Measurements from ENCODE around the gene TAX1BP3.
A peak's percentile ranks its signal among the peaks of the same experiment; 100 is the strongest.

TAX1BP3 gene

DNA sequence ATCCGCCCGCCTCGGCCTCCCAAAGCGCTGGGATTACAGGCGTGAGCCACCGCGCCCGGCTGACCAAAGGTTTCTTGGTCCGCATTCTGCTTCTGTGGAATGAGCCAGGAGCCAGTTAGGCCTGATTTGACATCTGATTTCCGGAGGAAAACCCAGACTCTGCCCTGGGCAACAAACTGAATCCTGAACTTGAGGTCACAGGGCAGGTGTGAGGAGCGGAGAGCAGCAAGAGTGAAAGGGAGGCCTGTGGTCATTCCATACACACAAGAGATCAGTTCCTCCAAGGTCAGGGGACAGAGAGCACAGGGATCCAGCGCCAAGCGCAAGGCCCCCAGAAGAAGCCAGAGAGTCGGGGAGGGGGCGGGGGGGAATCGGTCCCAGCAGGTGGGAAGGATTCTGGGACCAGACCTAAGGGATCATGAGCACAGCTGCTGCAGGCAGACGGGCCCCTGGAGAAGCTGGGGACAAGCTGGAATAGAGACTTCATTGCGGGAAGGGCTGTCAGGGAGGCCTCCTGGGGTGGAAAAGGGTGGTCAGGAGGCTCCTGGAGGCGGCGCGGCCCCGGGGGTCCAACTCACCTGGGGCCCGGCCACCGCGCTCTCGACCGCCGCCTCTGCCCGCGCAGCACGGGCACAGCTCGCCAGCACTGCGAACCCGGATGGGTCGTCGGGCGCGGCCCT, 32.8 kb downstream of the TAX1BP3 start:
- in situ Hi-C loops (cut with HindIII; ENCODE audit: low sequenced_read_pairs), result no loop called here

GRCh38 chr17:3632287-3632686, 36.1 kb downstream of the TAX1BP3 start:
- TF ChIP-seq, protein P1, sequence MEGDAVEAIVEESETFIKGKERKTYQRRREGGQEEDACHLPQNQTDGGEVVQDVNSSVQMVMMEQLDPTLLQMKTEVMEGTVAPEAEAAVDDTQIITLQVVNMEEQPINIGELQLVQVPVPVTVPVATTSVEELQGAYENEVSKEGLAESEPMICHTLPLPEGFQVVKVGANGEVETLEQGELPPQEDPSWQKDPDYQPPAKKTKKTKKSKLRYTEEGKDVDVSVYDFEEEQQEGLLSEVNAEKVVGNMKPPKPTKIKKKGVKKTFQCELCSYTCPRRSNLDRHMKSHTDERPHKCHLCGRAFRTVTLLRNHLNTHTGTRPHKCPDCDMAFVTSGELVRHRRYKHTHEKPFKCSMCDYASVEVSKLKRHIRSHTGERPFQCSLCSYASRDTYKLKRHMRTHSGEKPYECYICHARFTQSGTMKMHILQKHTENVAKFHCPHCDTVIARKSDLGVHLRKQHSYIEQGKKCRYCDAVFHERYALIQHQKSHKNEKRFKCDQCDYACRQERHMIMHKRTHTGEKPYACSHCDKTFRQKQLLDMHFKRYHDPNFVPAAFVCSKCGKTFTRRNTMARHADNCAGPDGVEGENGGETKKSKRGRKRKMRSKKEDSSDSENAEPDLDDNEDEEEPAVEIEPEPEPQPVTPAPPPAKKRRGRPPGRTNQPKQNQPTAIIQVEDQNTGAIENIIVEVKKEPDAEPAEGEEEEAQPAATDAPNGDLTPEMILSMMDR (IDR thresholded peaks at IDR 0.05; ENCODE audit: low read depth, low read length), result no peak
- no peak for DNase-seq (ENCODE audit: low read depth, low spot score)
- in situ Hi-C loops (cut with HindIII; ENCODE audit: low sequenced_read_pairs), result no loop called here

More for the DNA sequence above, 32.8 kb downstream of the TAX1BP3 start:
- H3K4me3 ChIP-seq (ENCODE audit: low read depth, low read length), result peak overlapping the region; percentile 76
- TF ChIP-seq, protein P1 (IDR thresholded peaks at IDR 0.05; ENCODE audit: low read depth, low read length), result no peak
- DNase-seq (ENCODE audit: low read depth, low spot score), result no peak

DNA sequence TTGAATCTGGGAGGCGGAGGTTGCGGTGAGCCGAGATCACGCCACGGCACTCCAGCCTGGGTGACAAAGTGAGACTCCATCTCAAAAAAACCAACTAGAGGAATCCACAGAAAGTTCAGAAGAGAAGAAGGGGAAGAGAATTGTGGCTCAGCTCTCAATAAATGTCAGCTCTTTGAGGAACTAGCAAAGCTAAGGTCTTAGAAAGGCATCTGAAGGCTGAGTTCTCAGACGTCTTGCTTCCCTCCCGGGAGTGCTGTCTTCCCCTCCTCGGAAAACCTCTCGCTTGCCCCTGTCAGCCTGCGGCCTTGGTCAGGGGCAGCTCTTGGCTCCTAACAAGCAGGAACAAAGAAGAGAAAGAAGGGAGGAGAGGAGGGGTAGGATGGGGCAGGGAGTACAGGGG, 37.6 kb downstream of the TAX1BP3 start:
- in situ Hi-C loops (cut with HindIII; ENCODE audit: low sequenced_read_pairs), result no loop called here
- DNase-seq (ENCODE audit: low read depth, low spot score), result no peak
- TF ChIP-seq, protein P1 (IDR thresholded peaks at IDR 0.05; ENCODE audit: low read depth, low read length), result no peak

More at GRCh38 chr17:3632287-3632686, 36.1 kb downstream of the TAX1BP3 start:
- H3K4me3 ChIP-seq (ENCODE audit: low read depth, low read length), result no peak overlapping the region

GRCh38 chr17:3627769-3628167, 40.6 kb downstream of the TAX1BP3 start:
- no peak overlapping the region for H3K4me3 ChIP-seq (ENCODE audit: low read depth, low read length)
- in situ Hi-C loops (cut with HindIII; ENCODE audit: low sequenced_read_pairs), result no loop called here
- DNase-seq (ENCODE audit: low read depth, low spot score), result no peak
- TF ChIP-seq, protein P1 (IDR thresholded peaks at IDR 0.05; ENCODE audit: low read depth, low read length), result no peak

More for the DNA sequence above, 37.6 kb downstream of the TAX1BP3 start:
- H3K4me3 ChIP-seq (ENCODE audit: low read depth, low read length), result no peak overlapping the region

DNA sequence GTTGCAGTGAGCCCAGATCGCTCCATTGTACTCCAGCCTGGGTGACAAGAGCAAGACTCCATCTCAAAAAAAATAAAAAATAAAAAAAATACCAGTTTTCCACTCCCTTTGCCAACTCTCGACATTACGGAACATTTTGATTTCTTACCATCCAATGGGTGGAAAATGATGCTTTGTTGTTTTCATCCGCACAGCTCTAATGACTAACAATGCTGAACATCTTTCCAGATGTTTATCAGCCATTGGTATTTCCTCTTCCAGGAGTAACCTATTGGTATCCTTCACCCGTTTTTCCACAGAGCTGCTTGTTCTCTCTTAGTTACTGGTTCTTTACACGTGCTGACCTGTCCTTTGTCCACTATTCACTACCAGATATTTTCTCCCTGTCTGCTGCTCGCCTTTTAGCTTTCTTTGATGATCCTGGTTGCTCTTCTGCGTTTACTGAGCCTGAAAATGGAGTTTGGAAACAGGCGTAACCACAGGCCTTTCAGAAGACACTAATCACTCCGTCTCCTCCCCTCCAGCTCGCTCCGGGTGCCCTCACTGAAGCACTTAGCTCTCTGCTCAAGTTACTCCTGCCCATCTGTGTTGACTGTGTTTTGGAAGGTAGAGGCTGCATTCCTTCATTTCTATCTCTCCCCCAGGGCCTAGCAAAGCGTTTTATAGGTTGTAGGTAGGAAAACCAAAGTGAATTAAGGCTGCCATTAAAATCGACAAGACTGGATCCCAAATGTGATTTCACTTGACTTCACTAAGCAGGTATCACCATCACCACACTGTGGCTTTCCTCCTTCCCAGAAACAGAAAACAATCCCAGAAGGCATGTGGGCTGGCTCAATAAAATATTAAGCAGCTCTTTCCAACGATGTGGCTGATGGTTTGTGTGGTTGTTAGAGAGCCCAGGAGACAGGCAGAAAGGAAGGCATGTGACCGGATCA, 41.3 kb downstream of the TAX1BP3 start:
- H3K4me3 ChIP-seq (ENCODE audit: low read depth, low read length), result no peak overlapping the region
- TF ChIP-seq, protein P1 (IDR thresholded peaks at IDR 0.05; ENCODE audit: low read depth, low read length), result no peak
- DNase-seq (ENCODE audit: low read depth, low spot score), result no peak
- in situ Hi-C loops (cut with HindIII; ENCODE audit: low sequenced_read_pairs), result no loop called here

- in situ Hi-C loops (cut with HindIII; ENCODE audit: low sequenced_read_pairs), result no loop called here
- TF ChIP-seq, protein P1 (IDR thresholded peaks at IDR 0.05; ENCODE audit: low read depth, low read length), result no peak
- no peak overlapping the region for H3K4me3 ChIP-seq (ENCODE audit: low read depth, low read length)
- no peak for DNase-seq (ENCODE audit: low read depth, low spot score)
Measured at GRCh38 chr17:3622977-3623594, 45.3 kb downstream of the TAX1BP3 start.
